Endothelial cell of umbilical vein (primary cell): Measurements from ENCODE around the gene SMARCD1. TPM values are rescaled to one million over a fixed set of nuclear protein-coding genes. Genes with fewer than 3 reads are reported as not detected.

Experiments used
- BruUV-seq: library from RNA; stranded (reverse); fragments of 400-500 nt; replicated peaks from 2 replicates; lab custom pipeline; 2021; lab: Mats Ljungman, UMichigan
- CTCF ChIA-PET: fragments of 300-600, 350-600 bp; sonication (Branson Sonifier 250); formaldehyde crosslinking; loops from one replicate; lab custom pipeline; 2021; ENCODE audit warnings: antibody characterized with exemption, inconsistent platforms; lab: Charles Lee
- POLR2A ChIA-PET: fragments of 300-600, 350-600 bp; sonication (Branson Sonifier 250); formaldehyde crosslinking; loops from one replicate; lab custom pipeline; 2021; ENCODE audit warnings: antibody characterized with exemption, inconsistent platforms; lab: Charles Lee
- DNase-seq: peaks from one replicate; pipeline ENCODE4 v3.0.0-alpha.2; 2011; ENCODE audit warnings: low read depth, low spot score
- FAIRE-seq: peaks from 2 replicates; lab custom pipeline; 2011; peaks lifted over from hg19 to GRCh38; lab: Jason Lieb, UNC
- H2AFZ ChIP-seq: 2 replicates; pipeline ENCODE4 v1.6.0; 2012; ENCODE audit warnings: low read depth, low read length, control low read depth, inconsistent platforms
- H3K27ac ChIP-seq: 2 replicates; pipeline ENCODE4 v1.5.1; 2011; ENCODE audit warnings: low read depth, mild to moderate bottlenecking, control low read depth, low read length, moderate library complexity; ENCODE audit not compliant: insufficient read depth
- H3K27me3 ChIP-seq, 2 experiments: 2 replicates each; pipeline versions ENCODE4 v1.6.0 to v1.6.1; 2011; ENCODE audit warnings: low read length in 2 of 2, mixed read lengths in 1 of 2; ENCODE audit not compliant: control insufficient read depth in 2 of 2, insufficient read depth in 2 of 2
- H3K36me3 ChIP-seq, 2 experiments: 2 replicates in 1 of 2; 3 replicates in 1 of 2; pipeline ENCODE4 v1.5.1; 2011; ENCODE audit warnings: low read length in 2 of 2, mild to moderate bottlenecking in 1 of 2, moderate library complexity in 1 of 2; ENCODE audit not compliant: control insufficient read depth in 2 of 2, insufficient read depth in 2 of 2; ENCODE audit errors: extremely low read depth in 1 of 2
- H3K4me1 ChIP-seq: 3 replicates; pipeline ENCODE4 v1.5.1; 2011; ENCODE audit warnings: mild to moderate bottlenecking, low read length; ENCODE audit not compliant: control insufficient read depth, insufficient read depth; ENCODE audit errors: extremely low read depth
- H3K4me2 ChIP-seq: 2 replicates; pipeline ENCODE4 v1.6.1; 2011; ENCODE audit warnings: low read length, control low read depth, mixed read lengths; ENCODE audit not compliant: insufficient read depth
- H3K4me3 ChIP-seq, 3 experiments: fragments of 200-600 bp in 1 of 3; sonication (generic), shearing (Covaris generic) in 1 of 3; replicated peaks in 1 of 3; 2 replicates each; pipeline ENCODE4 v1.5.1; 2011 to 2016; ENCODE audit warnings: control low read depth in 3 of 3, low read length in 3 of 3, mild to moderate bottlenecking in 2 of 3, inconsistent platforms in 1 of 3, low read depth in 1 of 3, moderate library complexity in 1 of 3; ENCODE audit not compliant: insufficient read depth in 1 of 3
- H3K79me2 ChIP-seq: 2 replicates; pipeline ENCODE4 v1.6.0; 2012; ENCODE audit warnings: low read length, inconsistent platforms; ENCODE audit not compliant: control insufficient read depth, insufficient read depth
- H3K9ac ChIP-seq: replicated peaks from 2 replicates; pipeline ENCODE3; 2011; ENCODE audit warnings: low read length, control low read depth; ENCODE audit not compliant: insufficient read depth; ENCODE audit errors: extremely low read depth
- H3K9me1 ChIP-seq: replicated peaks from 3 replicates; pipeline ENCODE4 v1.6.0; 2011; ENCODE audit warnings: mild to moderate bottlenecking, low read length; ENCODE audit not compliant: control insufficient read depth, insufficient read depth; ENCODE audit errors: extremely low read depth
- H3K9me3 ChIP-seq: replicated peaks from 2 replicates; pipeline ENCODE4 v1.5.1; 2012; ENCODE audit warnings: low read length, inconsistent platforms; ENCODE audit not compliant: control insufficient read depth, insufficient read depth
- H4K20me1 ChIP-seq: replicated peaks from 2 replicates; pipeline ENCODE3; 2011; ENCODE audit warnings: mild to moderate bottlenecking, low read length; ENCODE audit not compliant: control insufficient read depth, insufficient read depth; ENCODE audit errors: extremely low read depth
- CTCF ChIP-seq, 2 donors: IDR thresholded peaks; 1 replicate in 1 of 2; 2 replicates in 1 of 2; pipeline ENCODE4 v1.5.1; 2011; ENCODE audit warnings: low read length in 2 of 2, mild to moderate bottlenecking in 2 of 2, moderate library complexity in 2 of 2, control low read depth in 1 of 2, inconsistent platforms in 1 of 2, low read depth in 1 of 2; ENCODE audit not compliant: insufficient read depth in 1 of 2; ENCODE audit errors: extremely low read depth in 1 of 2
- EZH2 ChIP-seq: IDR thresholded peaks from 2 replicates; pipeline ENCODE4 v1.6.1; 2012; ENCODE audit warnings: borderline replicate concordance, low read depth, mild to moderate bottlenecking, moderate library complexity, low read length, inconsistent platforms; ENCODE audit not compliant: severe bottlenecking
- FOS ChIP-seq: IDR thresholded peaks from 2 replicates; pipeline ENCODE4 v1.6.1; 2011; ENCODE audit warnings: mild to moderate bottlenecking, low read length, moderate library complexity, borderline replicate concordance; ENCODE audit not compliant: insufficient read depth
- GATA2 ChIP-seq: IDR thresholded peaks from 2 replicates; pipeline ENCODE4 v1.7.0; 2011; ENCODE audit warnings: low read depth, mild to moderate bottlenecking, moderate library complexity, mixed read lengths, low read length; ENCODE audit not compliant: insufficient read length, insufficient read depth
- JUN ChIP-seq: IDR thresholded peaks from 2 replicates; pipeline ENCODE4 v1.6.1; 2011; ENCODE audit warnings: borderline replicate concordance, low read depth; ENCODE audit not compliant: insufficient read length, insufficient read depth
- MYC ChIP-seq: IDR thresholded peaks from one replicate; pipeline ENCODE4 v1.6.1; 2011; ENCODE audit warnings: mild to moderate bottlenecking, low read depth, low read length
- POLR2A ChIP-seq: IDR thresholded peaks from 2 replicates; pipeline ENCODE4 v1.6.1; 2012; ENCODE audit warnings: low read depth, mild to moderate bottlenecking, control low read depth, low read length
- POLR2AphosphoS5 ChIP-seq: IDR thresholded peaks from 2 replicates; pipeline ENCODE4 v1.6.1; 2012; ENCODE audit warnings: low read depth, mild to moderate bottlenecking, control low read depth, low read length, moderate library complexity; ENCODE audit not compliant: insufficient read depth
- dilution Hi-C: fragments of 300-500 bp; cut with MboI; formaldehyde crosslinking; loops from one replicate; pipeline ENCODE4 v1.15.0; 2019; ENCODE audit warnings: low sequenced_read_pairs; ENCODE audit not compliant: extremely low pct_ligation_motif_present
- intact Hi-C: fragments of 100-400 bp; cut with micrococcal nuclease; formaldehyde crosslinking; loops from one replicate; pipeline ENCODE4 v1.10.0; 2022
- polyA plus RNA-seq, 4 experiments: library from polyadenylated mRNA; depleted of rRNA in 3 of 4; stranded (reverse) in 3 of 4; unstranded in 1 of 4; fragments of >200 nt; gene quantifications; 2 replicates each; pipeline versions ENCODE4 v1.2.1 to v1.2.3, GENCODE V29; 2011 to 2012; ENCODE audit warnings: missing spikeins in 1 of 4
- total RNA-seq: library from RNA; stranded (reverse); gene quantifications from 2 replicates; pipeline ENCODE4 v1.2.3, GENCODE V29; 2021
- TF ChIP-seq, protein P1 (sequence below): IDR thresholded peaks from 2 replicates; pipeline ENCODE4 v1.6.1; 2011; ENCODE audit not compliant: insufficient read depth, insufficient read length

The SMARCD1 gene
- total and polyA plus RNA-seq, 2 donors (not counting 3 experiments of a cell fraction or from before 2014, with no cell fraction given), result 86.6 to 94.2 TPM

DNA sequence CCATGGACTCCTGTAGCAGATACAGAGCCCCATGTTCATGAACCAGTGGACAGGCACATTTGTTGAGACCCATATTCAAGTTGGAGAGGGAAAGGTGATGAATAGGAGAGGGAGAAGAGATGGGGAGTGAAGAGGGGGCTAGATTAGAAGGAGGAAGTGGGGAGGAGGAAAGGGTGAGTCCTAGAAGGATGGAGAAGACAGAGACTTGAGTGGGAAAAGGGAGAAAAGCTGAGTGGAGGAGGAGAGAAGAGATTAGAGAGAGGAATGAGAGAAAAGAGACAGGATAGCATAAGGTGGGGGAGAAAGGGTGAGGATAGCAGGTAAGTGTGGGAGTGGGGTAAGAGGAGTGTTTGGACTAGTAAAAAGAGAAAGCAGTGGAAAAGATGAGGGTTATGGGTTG, 32.6 kb upstream of the SMARCD1 start:
- BruUV-seq, result no TSS peak
- intact Hi-C loops, result no loop called here
- FAIRE-seq (no peak), DNase-seq (no peak)
- TF ChIP-seq CTCF (IDR thresholded peaks at IDR 0.05; ENCODE audit: extremely low read depth in 1 of 2, insufficient read depth in 1 of 2, low read depth in 1 of 2, low read length in 2 of 2), result no peak
- TF ChIP-seq MYC, result no peak
- TF ChIP-seq POLR2AphosphoS5, result no peak
- no peak for TF ChIP-seq EZH2
- no peak for TF ChIP-seq JUN
- TF ChIP-seq, protein P1, sequence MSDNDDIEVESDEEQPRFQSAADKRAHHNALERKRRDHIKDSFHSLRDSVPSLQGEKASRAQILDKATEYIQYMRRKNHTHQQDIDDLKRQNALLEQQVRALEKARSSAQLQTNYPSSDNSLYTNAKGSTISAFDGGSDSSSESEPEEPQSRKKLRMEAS, result no peak
- no peak for TF ChIP-seq GATA2
- no peak for TF ChIP-seq POLR2A
- no peak for TF ChIP-seq FOS
- Histone ChIP-seq H2AFZ (no peak overlapping the region), H3K4me3 (no peak overlapping the region), H4K20me1 (no peaks in the 10 kb centered on the region), H3K4me1 (peaks cover 5% of the 10 kb centered on the region), H3K79me2 (no peaks in the 10 kb centered on the region), H3K27me3 (peaks cover 48 to 59% of the 10 kb centered on the region in 2 experiments), H3K4me2 (no peak overlapping the region), H3K9ac (no peak overlapping the region), H3K27ac (no peak overlapping the region), H3K36me3 (no peaks in the 10 kb centered on the region), H3K9me1 (no peaks in the 10 kb centered on the region), H3K9me3 (no peaks in the 10 kb centered on the region)
- POLR2A ChIA-PET, result no interaction called here
- dilution Hi-C loops, result loop anchor here (25.0 kb wide), 1 partner anchor 90 kb away; the partner anchor contains the start of genes AQP2, AQP5 and AQP6
- CTCF ChIA-PET, result interaction anchor here (7.7 to 11.2 kb wide), 2 partner anchors 14 to 84 kb away, joined by 168 to 191 read pairs; partner anchors contain the start of gene AQP6
